IPS-NIHi7 (cell line): Measurements from ENCODE around the gene CELF6.
A peak's percentile ranks its signal among the peaks of the same experiment; 100 is the strongest.

Experiments used
- DNase-seq: peaks from one replicate; pipeline ENCODE4 v3.0.0; 2012; ENCODE audit warnings: mixed read lengths; ENCODE audit errors: extremely low spot score

CELF6 gene

GRCh38 chr15:72319985-72320671 lies at the start of gene CELF6:
Gene CELF6 (minus strand): TSS chr15:72320157. CDS start chr15:72319874, 283 bp downstream.
- peak; percentile 98 for DNase-seq

GRCh38 chr15:72368899-72369298 lies 48.9 kb upstream of the CELF6 start:
- no peak for DNase-seq

GRCh38 chr15:72368325-72368724 lies 48.4 kb upstream of the CELF6 start:
- DNase-seq, result no peak

GRCh38 chr15:72365844-72366243 lies 45.9 kb upstream of the CELF6 start:
- DNase-seq, result no peak

GRCh38 chr15:72361176-72361575 lies 41.2 kb upstream of the CELF6 start:
- DNase-seq, result no peak

- no peak for DNase-seq
Observed at GRCh38 chr15:72358650-72359171, 38.8 kb upstream of the CELF6 start.

GRCh38 chr15:72358121-72358520 lies 38.2 kb upstream of the CELF6 start:
- no peak for DNase-seq

GRCh38 chr15:72354496-72354895 lies 34.5 kb upstream of the CELF6 start:
- DNase-seq, result no peak

- no peak for DNase-seq
Observed at GRCh38 chr15:72353266-72353665, 33.3 kb upstream of the CELF6 start.

- no peak for DNase-seq
Observed at GRCh38 chr15:72345806-72346205, 25.8 kb upstream of the CELF6 start.

- no peak for DNase-seq
Observed at GRCh38 chr15:72345280-72345679, 25.3 kb upstream of the CELF6 start.

- DNase-seq, result no peak
Observed at GRCh38 chr15:72344602-72345001, 24.6 kb upstream of the CELF6 start.

GRCh38 chr15:72342385-72342784 lies 22.4 kb upstream of the CELF6 start:
- DNase-seq, result peak; percentile 83

GRCh38 chr15:72341361-72341760 lies 21.4 kb upstream of the CELF6 start:
- peak; percentile 76 for DNase-seq

- DNase-seq, result no peak
Observed at GRCh38 chr15:72340366-72340765, 20.4 kb upstream of the CELF6 start.

- no peak for DNase-seq
Observed at GRCh38 chr15:72339777-72340177, 19.8 kb upstream of the CELF6 start.

- DNase-seq, result no peak
Observed at GRCh38 chr15:72338617-72339321, 18.8 kb upstream of the CELF6 start.

GRCh38 chr15:72338148-72338547 lies 18.2 kb upstream of the CELF6 start:
- DNase-seq, result no peak

GRCh38 chr15:72334842-72335241 lies 14.9 kb upstream of the CELF6 start:
- DNase-seq, result no peak

GRCh38 chr15:72331021-72331420 lies 11.1 kb upstream of the CELF6 start:
- DNase-seq, result no peak

GRCh38 chr15:72323752-72324151 lies 3.8 kb upstream of the CELF6 start:
- no peak for DNase-seq

- no peak for DNase-seq
Observed at GRCh38 chr15:72319360-72319984, 485 bp downstream of the CELF6 start.
